Thyroid gland (tissue), 4 donors: ENCODE data around the gene TMEM183A. TPM values are rescaled to one million over a fixed set of nuclear protein-coding genes. Genes with fewer than 3 reads are reported as not detected.
A peak's percentile ranks its signal among the peaks of the same experiment; 100 is the strongest.

Experiments used
- DNase-seq, 2 donors: peaks; one replicate each; pipeline ENCODE4 v3.0.0-alpha.2; 2019
- H3K27ac ChIP-seq, 3 donors: fragments of 200-600 bp; sonication (generic); 1 replicate in 2 of 3; 2 replicates in 1 of 3; pipeline ENCODE4 v1.5.1; 2016 to 2019; ENCODE audit warnings: mild to moderate bottlenecking in 1 of 3, moderate library complexity in 1 of 3
- H3K27me3 ChIP-seq: fragments of 200-600 bp; sonication (generic); one replicate; pipeline ENCODE4 v1.5.1; 2019
- H3K36me3 ChIP-seq, 2 donors: fragments of 200-600 bp; sonication (generic); one replicate each; pipeline ENCODE4 v1.5.1; 2016 to 2019
- H3K4me1 ChIP-seq, 2 donors: fragments of 200-600 bp; sonication (generic); one replicate each; pipeline ENCODE4 v1.5.1; 2017 to 2019
- H3K4me3 ChIP-seq, 3 donors: fragments of 200-600 bp; sonication (generic); replicated peaks in 1 of 3; 1 replicate in 2 of 3; 2 replicates in 1 of 3; pipeline ENCODE4 v1.5.1; 2016; ENCODE audit warnings: mild to moderate bottlenecking in 1 of 3
- H3K9me3 ChIP-seq: fragments of 200-600 bp; sonication (generic); one replicate; pipeline ENCODE4 v1.5.1; 2017
- POLR2A ChIP-seq, 2 donors: fragments of 450-650 bp; IDR thresholded peaks; one replicate each; pipeline ENCODE4 v1.6.1; 2017; ENCODE audit warnings: antibody characterized with exemption in 2 of 2, mild to moderate bottlenecking in 2 of 2, moderate library complexity in 1 of 2
- WGBS, 2 donors: methylation state at CpG; one replicate each; pipeline ENCODE4 v1.1.5; 2017; 5-methylcytosine and 5-hydroxymethylcytosine counted together
- intact Hi-C: fragments of 100-400 bp; cut with DNase I; formaldehyde crosslinking; loops from one replicate; pipeline ENCODE4 v1.15.1; 2023
- total RNA-seq, 4 donors: library from RNA; depleted of rRNA; stranded (reverse); fragments of >200 nt; gene quantifications; one replicate each; pipeline ENCODE4 v1.2.3, GENCODE V29; 2016
- TF ChIP-seq, protein P1 (sequence below), 6 experiments: fragments of 200-600 bp in 3 of 6; fragments of 450-650 bp in 3 of 6; sonication (generic) in 3 of 6; IDR thresholded peaks; one replicate each; pipeline ENCODE4 v1.5.1; 2016 to 2019; ENCODE audit warnings: antibody characterized with exemption in 6 of 6, mild to moderate bottlenecking in 2 of 6, inconsistent platforms in 1 of 6, moderate library complexity in 1 of 6

TMEM183A gene
- total RNA-seq, 4 donors from 2014 or later: 71.0 to 93.9 (median 84.2) TPM

DNA sequence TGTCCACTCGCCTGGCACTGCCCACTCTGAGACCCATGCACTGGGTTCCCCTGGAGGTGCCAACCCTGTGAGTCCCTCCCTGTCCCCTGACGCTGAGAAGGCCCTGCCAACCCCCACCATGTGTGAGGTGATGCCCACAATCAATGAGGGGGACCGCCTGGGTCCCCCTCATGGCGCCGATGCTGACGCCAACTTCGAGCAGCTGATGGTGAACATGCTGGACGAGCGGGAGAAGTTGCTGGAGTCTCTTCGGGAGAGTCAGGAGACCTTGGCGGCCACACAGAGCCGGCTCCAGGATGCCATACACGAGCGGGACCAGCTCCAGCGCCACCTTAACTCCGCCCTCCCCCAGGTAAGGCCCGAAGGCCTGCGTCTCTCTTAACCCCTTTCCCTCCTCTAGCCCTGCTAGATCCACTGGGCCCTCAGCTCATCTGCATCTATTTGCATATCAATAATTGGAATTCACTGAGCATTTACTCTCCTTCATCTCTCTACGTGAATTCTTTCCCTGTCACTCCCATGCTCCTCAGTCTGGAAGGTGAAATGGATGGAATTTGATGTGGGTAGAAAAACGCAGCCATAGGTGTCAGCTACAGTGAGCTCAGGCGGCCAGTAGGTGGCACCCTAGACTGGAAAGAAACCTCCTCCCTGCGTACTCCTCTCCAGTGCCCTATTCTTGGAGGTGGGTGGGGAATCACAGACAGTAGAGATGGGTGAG, 31.9 kb downstream of the TMEM183A start:
- no peak overlapping the region for H3K27ac ChIP-seq
- TF ChIP-seq POLR2A (IDR thresholded peaks at IDR 0.05): no peak
- TF ChIP-seq, protein P1, sequence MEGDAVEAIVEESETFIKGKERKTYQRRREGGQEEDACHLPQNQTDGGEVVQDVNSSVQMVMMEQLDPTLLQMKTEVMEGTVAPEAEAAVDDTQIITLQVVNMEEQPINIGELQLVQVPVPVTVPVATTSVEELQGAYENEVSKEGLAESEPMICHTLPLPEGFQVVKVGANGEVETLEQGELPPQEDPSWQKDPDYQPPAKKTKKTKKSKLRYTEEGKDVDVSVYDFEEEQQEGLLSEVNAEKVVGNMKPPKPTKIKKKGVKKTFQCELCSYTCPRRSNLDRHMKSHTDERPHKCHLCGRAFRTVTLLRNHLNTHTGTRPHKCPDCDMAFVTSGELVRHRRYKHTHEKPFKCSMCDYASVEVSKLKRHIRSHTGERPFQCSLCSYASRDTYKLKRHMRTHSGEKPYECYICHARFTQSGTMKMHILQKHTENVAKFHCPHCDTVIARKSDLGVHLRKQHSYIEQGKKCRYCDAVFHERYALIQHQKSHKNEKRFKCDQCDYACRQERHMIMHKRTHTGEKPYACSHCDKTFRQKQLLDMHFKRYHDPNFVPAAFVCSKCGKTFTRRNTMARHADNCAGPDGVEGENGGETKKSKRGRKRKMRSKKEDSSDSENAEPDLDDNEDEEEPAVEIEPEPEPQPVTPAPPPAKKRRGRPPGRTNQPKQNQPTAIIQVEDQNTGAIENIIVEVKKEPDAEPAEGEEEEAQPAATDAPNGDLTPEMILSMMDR (IDR thresholded peaks at IDR 0.05): peak in 5 of 6 experiments; percentile 57 to 87 (median 81)
- H3K27me3 ChIP-seq: no peaks in the 10 kb centered on the region
- 45 to 65% methylated on average over 14 to 20 of the region's 22 CpGs for WGBS, 2 donors
- H3K4me3 ChIP-seq: no peak overlapping the region
- peak; percentile 70 to 71 for DNase-seq
- no peaks in the 10 kb centered on the region for H3K36me3 ChIP-seq
- no peaks in the 10 kb centered on the region for H3K9me3 ChIP-seq
- intact Hi-C loops: no loop called here
- no peaks in the 10 kb centered on the region for H3K4me1 ChIP-seq

DNA sequence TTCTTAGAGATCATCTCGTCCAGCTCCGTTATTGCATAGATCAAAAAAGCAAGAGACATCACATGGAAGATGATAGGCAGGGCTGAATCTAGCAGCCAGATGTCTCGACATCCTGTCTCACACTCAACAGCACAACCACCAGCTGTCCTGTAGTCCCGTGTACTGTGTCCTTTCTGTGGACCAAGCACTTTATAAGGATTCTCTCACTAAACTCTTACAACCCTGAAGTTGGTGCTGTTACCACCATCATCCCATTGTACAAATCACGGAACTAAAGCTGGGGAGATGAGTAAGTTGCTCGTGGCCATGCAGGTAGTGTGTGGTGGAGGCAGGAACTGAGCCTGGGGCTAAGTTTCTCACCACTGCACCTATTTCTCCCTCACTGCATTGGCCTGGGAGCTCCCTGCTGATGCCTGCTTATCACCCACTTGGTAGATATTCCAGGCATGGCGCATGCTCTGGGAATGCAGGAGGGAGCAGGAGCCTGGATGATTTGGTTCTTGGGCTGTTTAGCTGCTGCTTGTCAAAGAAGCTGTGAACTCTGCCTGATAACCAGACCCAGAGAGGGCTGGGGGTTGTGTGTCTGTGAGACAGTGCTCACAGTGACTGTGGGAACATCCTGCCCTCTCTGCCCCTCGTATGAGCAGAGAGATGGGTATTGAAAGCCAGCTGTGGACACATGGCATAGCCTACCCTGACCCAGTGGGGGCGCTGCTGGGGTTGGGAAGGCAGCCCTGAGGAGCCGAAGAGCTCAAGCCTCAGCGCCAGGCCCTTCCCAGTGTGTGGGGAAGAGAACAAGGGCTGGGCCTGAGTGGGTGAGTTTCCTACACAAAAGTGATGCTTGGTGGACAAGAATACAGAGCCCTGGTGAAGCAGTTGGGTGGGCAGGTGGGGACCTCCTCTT, 32.7 kb downstream of the TMEM183A start:
- no peak for DNase-seq
- 59 to 60% methylated on average over 9 to 11 of the region's 11 CpGs for WGBS, 2 donors
- no peak for TF ChIP-seq POLR2A (IDR thresholded peaks at IDR 0.05)
- TF ChIP-seq, protein P1 (IDR thresholded peaks at IDR 0.05): no peak
- no peaks in the 10 kb centered on the region for H3K36me3 ChIP-seq
- no peaks in the 10 kb centered on the region for H3K27me3 ChIP-seq
- no peak overlapping the region for H3K27ac ChIP-seq
- no peaks in the 10 kb centered on the region for H3K4me1 ChIP-seq
- no peak overlapping the region for H3K4me3 ChIP-seq
- no peaks in the 10 kb centered on the region for H3K9me3 ChIP-seq
- intact Hi-C loops: loop anchor here (5.0 kb wide), 1 partner anchor 177 kb away; no protein-coding TSS in a partner anchor

DNA sequence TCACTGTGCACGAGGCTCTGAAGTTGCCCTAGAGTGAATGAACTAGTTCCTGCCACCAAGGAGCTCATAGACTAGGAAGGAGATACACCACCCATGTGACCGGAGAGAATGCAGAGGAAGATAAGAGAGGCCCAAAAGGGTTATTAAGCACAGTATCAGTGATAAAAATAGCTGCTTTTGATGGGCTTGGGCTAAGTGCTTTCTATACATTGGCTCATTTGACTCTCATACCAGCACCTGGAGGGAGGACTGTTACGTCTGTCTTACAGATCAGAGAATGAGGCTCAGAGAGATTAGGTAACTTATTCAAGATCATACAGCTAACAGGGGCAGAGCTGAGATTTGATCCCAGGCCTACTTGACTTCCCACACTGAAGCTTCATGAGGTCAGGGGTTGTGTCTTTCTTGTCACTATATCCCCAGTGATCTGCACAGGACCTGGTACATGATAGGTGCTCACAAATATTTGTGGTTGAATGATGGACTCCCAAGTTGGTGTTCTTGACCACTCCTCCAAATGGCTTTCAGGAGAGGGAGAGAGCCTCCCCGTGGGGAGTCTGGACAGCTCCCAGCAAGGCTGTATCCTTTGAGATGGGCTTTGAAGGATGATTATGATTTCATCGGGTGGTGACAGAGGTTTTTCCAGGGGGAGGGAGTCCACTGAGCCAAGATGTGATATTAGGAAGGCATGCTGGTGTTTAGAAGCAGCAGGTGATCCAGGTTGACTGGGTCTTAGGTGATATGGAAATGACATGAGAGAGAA, 33.5 kb downstream of the TMEM183A start:
- no peaks in the 10 kb centered on the region for H3K27me3 ChIP-seq
- no peaks in the 10 kb centered on the region for H3K4me1 ChIP-seq
- no peak for TF ChIP-seq POLR2A (IDR thresholded peaks at IDR 0.05)
- TF ChIP-seq, protein P1 (IDR thresholded peaks at IDR 0.05): no peak
- no peak for DNase-seq
- H3K9me3 ChIP-seq: no peaks in the 10 kb centered on the region
- no peak overlapping the region for H3K27ac ChIP-seq
- no peaks in the 10 kb centered on the region for H3K36me3 ChIP-seq
- no peak overlapping the region for H3K4me3 ChIP-seq
- 66 to 69% methylated on average over 5 of the region's 5 CpGs for WGBS, 2 donors
- intact Hi-C loops: loop anchor here (5.0 kb wide), 1 partner anchor 177 kb away; no protein-coding TSS in a partner anchor

DNA sequence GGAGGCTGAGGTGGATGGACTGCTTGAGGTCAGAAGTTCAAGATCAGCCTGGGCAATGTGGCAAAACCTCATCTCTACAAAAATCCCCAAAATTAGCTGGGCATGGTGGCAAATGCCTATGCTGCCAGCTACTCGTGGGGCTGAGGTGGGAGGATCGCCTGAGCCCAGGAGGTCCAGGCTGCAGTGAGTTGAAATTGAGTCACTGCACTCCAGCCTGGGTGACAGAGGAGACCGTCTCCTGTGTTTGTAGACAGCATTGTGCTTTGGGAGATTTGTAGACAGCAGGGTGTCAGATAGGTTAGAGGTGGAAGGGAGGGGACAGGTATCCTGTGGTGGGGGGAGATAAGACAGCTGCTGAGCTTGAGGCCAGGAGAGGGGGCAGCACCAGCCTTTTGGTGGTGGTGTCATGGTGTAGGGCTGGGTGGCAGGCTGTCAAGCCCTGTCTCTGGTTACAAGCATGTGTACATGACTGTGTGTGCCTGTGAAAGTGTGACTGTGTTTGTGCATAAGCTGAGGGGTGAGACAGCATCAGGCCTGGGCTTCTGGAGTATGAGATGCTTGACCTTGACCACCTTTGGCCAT, 34.3 kb downstream of the TMEM183A start:
- Histone ChIP-seq H3K4me3 (no peak overlapping the region), H3K27me3 (no peaks in the 10 kb centered on the region), H3K4me1 (no peaks in the 10 kb centered on the region), H3K9me3 (no peaks in the 10 kb centered on the region), H3K36me3 (no peaks in the 10 kb centered on the region), H3K27ac (no peak overlapping the region)
- intact Hi-C loops: loop anchor here (5.0 kb wide), 1 partner anchor 176 kb away; no protein-coding TSS in a partner anchor
- no peak for DNase-seq
- TF ChIP-seq, protein P1 (IDR thresholded peaks at IDR 0.05): no peak
- no peak for TF ChIP-seq POLR2A (IDR thresholded peaks at IDR 0.05)
- 81% methylated on average over 3 of the region's 3 CpGs for WGBS, 2 donors
